HG03558 (cell line): ENCODE measurements around the gene MYL1.

Experiments
- ATAC-seq: cut with Tn5 transposase; IDR thresholded peaks from one replicate; pipeline ENCODE4 v1.9.1; 2021; ENCODE audit warnings: moderate number of reproducible peaks; ENCODE audit not compliant: unreplicated experiment; ENCODE audit errors: extremely low read depth

The MYL1 gene

GRCh38 chr2:210315015-210315788 is at the start of gene MYL1:
Gene MYL1 (minus strand): TSS chr2:210315174. CDS start chr2:210315042, 132 bp downstream.
- no peak for ATAC-seq

- ATAC-seq = no peak
Observed at GRCh38 chr2:210363876-210364275, 48.9 kb upstream of the MYL1 start.

DNA sequence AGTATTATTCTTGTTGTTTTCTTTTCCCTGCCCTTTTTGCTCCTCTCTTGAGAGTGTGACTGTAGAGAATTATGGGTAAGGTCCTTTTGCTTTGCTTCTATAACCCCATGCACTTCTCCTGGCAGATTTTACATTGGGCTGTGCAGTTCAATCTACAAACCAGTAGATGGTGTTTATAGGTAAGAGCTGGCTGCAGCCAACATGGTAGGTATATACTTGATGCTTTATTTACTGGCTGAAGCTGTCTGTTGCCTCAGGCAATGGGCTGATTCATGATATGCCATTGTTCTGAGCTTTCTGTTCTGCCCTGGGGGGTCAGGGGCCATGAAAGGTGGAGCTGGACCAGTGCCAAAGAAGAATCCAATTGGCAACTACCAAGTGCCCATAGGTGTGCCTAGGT is 48.3 kb upstream of the MYL1 start:
- ATAC-seq = no peak

- no peak for ATAC-seq
Observed at GRCh38 chr2:210360412-210360811, 45.4 kb upstream of the MYL1 start.

DNA sequence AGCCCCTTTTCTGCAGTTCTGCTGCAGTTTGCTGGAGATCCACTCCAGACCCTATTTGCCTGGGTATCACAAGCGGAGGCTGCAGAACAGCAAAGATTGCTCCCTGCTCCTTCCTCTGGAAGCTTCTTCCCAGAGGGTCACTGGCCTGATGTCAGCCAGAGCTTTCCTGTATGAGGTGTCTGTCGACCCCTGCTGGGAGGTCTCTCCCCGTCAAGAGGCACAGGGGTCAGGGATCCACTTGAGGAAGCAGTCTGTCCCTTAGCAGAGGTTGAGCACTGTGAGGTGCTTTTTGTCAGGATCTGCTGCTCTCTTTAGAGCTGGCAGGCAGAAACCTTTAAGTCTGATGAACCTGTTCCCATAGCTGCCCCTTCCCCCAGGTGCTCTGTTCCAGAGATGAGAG is 42.0 kb upstream of the MYL1 start:
- no peak for ATAC-seq

- ATAC-seq = no peak
Observed at GRCh38 chr2:210337159-210337558, 22.2 kb upstream of the MYL1 start.

- no peak for ATAC-seq
Observed at GRCh38 chr2:210324906-210325305, 9.9 kb upstream of the MYL1 start.

DNA sequence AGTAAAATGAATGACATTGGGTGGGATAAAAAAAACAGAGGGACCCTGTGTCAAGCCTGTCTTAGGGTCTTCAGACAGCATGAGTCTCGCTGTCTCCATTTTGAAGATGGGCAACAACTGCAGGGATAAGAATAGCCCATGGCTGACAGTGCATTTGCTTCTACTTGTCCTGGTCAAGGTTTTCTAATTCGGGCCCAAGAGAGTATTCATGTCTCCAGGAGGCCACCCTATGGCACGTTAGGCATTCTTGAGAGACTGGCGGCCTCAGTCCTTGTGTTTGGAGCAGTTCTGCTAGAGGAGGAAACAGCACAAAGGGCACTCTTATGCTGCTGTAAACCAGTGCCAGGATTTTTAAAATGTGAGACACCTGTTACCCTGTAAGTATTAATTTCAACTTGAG is 9.5 kb upstream of the MYL1 start:
- no peak for ATAC-seq

DNA sequence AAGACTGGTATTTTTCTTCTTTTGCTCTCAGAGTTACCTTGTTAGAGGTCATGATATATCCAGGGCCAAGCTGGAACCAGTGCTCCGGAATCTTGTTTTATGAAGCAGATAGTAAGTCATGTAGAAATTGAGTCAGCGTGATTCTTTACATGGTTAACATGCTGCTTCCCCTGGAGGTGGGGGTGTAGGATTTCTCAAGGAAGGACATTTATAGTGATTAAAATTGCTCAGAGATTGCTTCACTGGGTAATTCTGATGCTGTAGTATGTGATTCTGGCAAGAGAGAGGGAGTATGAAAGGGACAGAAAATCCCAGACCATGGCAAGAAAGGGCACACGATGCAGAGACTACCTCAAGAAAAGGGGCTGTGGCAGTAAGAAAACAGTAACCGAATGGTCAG is 8.0 kb upstream of the MYL1 start:
- no peak for ATAC-seq

- ATAC-seq = no peak
Observed at GRCh38 chr2:210318891-210319290, 3.9 kb upstream of the MYL1 start.

- no peak for ATAC-seq
Observed at GRCh38 chr2:210318486-210318885, 3.5 kb upstream of the MYL1 start.

DNA sequence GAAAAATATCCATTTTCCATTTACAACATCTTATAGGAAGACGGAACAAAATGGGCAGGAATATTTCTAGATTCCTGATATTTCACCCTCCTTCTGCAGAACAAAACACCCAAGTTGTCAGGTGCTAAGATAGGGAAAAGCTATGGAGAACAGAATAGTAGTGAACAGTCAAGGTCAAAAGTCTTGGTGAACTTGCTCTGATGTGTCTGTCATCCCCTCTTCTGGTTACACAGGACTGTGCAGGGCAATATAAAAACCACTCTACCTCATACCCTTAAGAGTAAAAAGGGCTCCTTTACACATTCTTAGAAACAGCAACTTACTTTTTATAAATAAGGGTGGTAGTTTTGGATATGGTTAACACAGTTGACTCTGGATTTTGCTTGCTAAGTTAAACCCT is 4.4 kb downstream of the MYL1 start:
- no peak for ATAC-seq

DNA sequence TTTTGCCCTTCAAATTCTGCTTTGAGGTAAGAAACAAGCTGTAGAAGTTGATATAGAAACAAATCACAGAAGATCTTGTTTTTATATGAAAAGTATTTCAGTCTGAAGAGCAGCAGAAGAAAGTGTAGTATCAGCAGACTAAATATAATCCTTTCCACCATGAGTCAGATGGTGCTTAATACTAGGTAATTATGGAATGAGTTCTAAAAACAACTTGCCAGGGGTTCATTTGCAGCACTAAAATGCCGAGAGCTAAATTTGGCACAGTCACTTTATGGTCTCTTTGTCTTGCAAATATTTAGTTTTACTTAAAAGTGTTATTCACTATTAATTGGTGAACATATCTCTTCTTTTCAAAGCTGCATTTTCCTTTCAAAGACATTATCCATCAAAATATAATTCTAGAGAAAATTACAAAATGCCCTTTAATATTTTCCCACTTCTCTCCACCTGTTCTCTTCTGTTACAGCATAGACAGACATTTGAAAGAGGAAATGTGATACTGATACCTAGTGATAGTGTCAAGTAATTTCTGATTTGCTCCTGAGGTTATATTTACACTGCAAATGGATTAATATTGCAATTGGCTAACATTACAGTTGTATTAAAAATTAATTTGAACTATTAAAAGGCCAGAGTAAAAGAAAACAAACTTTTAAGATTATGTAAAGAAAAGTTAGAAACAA is 5.3 kb downstream of the MYL1 start:
- no peak for ATAC-seq

- no peak for ATAC-seq
Observed at GRCh38 chr2:210303498-210303897, 11.5 kb downstream of the MYL1 start.

GRCh38 chr2:210302326-210302725 is 12.6 kb downstream of the MYL1 start:
- no peak for ATAC-seq

- no peak for ATAC-seq
Observed at GRCh38 chr2:210299866-210300373, 15.1 kb downstream of the MYL1 start.

- no peak for ATAC-seq
Observed at GRCh38 chr2:210288408-210288807, 26.6 kb downstream of the MYL1 start.

- ATAC-seq = no peak
Observed at GRCh38 chr2:210287301-210287700, 27.7 kb downstream of the MYL1 start.

DNA sequence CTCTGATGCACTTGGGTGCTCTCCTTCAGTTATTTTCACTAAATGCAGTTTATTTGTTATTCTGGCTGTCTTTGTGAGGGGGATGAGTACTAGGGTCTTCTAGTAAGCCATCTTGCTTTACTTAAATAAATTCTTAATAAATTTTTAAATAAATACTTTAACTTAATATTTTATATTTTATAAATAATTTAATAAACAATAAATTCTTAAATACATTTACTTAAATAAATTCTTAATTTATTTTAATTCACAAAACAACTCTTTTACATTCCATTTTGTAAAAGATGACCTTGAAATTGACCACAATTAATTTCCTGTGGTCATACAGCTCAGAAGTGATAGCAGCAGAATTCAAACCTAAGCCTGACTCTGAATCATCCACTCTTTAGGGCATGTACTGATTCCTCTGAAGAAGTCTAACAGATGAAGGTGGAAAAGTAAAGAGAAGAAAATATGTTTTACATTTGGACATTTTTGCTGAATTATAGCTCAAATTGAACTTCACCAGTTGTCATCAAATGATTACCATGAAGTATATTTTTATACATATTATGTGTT is 28.8 kb downstream of the MYL1 start:
- ATAC-seq = no peak

DNA sequence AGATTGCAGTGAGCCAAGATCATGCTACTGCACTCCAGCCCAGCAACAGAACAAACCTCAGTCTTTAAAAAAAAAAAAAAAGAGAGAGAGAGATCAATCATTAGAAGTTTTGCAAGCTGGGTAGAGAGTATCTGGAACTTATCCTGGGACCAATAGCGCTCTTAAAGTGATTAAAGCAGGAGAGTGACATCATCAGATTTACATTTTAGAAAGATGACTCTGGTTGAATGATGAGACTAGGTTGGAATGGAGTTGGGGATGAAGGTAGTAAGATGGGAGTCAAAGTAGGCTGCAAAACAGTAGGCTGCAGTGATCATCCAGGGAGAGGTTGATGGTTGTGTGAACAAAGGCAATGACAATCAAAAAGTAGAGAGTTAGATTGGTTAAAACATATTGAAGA is 37.8 kb downstream of the MYL1 start:
- no peak for ATAC-seq

GRCh38 chr2:210271300-210271699 is 43.7 kb downstream of the MYL1 start:
- no peak for ATAC-seq
